NCI-H2171 treated with DMSO at 0.1 percent for 48 hours (cell line): Measurements from ENCODE around the gene LDAF1.
"Not testable (repeated sequence)": the region's sequence is repeated elsewhere in the genome, so short reads cannot be mapped to it uniquely, and the experiment has no call there.

Source experiments
- DNase-seq: peaks from one replicate; lab custom pipeline; 2025; lab: John Stamatoyannopoulos, UW

LDAF1 gene

DNA sequence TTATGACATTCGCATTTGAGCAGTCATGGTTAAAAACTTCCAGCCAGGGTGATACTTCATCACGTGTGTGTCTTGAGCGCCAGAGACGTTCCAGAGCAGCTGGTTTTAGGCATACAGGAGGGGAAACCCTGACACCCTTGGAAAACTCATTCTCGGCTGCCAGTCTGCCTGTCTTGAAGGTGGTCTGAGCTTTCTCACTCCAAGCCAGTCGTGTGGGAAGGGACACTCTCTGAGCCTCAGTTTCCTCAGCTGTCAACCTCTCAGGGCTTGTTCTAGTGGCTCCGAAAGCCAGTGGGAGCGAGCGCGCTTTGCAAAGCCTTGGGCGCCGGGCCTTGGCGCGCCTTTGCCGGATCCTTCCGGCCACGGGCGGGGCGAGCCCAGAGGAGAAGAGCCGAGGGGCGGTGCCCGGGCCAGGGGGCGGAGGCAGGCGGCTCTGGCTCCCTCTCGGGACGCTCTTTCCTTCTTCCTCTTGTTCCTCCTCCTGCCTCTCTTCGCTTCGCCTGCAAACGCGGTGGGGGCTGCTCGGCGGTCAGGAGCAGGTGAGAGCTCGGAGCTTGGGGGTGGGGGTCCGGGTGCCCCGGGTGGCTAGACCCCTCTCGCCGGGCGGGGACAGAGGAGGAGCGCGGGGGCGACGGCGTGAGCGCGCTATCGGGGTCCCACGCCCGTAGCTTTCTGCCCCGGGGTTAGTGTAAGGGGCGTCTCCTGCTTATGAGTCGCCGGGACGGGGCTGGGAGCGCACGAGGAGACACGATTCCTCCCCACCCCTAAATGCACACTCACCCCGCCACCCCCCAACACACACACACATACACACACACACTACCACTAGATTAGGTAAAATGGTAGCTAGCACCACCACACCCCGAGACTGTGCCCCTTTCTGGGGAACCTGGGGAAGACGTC lies at the start of gene LDAF1:
Gene LDAF1 (plus strand): TSS at position 467 of the 903 bp plus-strand sequence. CDS start 2,509 bp downstream, outside the sequence.
- DNase-seq = peak; percentile 68

DNA sequence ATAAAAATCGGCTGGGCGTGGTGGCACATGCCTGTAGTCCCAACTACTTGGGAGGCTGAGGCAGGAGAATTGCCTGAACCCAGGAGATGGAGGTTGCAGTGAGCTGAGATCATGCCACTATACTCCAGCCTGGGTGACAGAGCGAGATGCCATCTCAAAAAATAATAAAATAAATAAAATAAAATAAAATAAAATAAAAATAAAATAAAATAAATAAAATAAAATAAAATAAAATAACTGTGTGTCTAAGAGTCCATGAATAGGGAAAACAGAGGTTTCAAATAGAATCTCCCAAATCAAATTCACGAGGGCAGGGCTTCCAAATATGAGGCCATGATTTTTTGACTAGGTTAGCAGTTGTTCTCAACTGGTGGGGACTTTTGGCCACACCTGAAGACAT lies 42.9 kb upstream of the LDAF1 start:
- DNase-seq = not testable (repeated sequence)

DNA sequence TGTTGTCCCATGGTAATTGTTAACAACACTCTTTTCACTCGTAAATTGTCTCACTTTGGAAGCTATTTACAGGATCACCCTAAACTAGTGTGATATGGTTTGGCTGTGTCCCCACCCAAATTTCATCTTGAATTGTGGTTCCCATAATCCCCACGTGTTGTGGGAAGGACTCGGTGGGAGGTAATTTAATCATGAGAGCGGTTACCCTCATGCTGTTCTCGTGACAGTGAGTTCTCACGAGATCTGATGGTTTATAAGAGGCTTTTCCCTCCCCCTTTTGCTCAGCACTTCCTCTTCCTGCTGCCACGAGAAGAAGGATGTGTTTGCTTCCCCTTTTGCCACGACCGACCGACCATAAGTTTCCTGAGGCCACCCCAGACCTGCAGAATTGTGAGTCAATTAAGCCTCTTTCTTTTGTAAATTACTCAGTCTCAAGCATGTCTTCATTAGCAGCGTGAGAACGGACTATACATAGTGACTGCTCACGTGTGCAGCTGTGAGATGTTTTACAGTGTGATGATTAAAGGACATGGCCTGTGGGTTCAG lies 42.3 kb upstream of the LDAF1 start:
- DNase-seq = no peak

DNA sequence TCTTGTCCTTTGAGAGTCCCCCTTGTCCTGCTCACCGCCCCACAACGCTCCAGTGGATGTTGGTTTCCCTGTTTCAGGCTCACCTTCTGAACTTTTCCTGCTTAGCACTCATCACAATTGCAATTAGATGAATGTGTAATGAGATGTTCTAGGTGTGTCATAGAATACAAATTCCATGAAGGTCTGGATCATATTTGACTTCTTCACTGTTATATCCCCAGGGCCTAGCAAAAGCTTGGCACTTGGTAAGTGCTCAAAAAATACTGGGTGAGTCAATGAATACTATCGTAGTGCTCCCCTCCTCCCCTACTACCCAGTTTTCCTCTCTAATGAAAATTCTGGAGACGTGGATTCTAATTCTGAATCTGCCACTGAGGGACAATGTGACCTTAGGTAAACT lies 40.9 kb upstream of the LDAF1 start:
- no peak for DNase-seq

DNA sequence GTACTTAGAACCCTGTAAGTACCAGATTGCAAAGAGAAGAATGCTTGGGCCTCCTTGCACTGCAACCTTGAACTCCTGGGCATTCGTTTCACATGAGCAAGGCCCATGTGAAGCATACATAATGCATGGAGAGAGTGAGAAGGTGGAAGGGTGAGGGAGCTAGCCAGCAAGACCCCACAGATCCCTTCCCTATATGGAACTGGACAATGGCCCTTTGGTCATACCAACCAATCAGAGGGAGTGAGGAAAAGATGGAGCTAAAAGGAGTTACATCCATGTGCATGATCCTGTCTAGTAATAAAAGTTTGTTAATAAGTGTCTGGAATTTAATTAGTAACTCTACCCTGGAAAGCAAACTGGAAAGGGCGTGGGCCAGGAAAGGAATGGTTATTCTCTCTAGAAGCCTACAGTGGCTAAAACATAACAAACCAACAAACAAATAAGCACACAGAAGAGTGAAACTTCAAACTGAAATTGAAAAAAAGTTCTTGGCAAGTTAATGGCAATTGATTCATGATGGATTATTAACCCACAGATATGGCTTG lies 37.4 kb upstream of the LDAF1 start:
- DNase-seq = no peak

DNA sequence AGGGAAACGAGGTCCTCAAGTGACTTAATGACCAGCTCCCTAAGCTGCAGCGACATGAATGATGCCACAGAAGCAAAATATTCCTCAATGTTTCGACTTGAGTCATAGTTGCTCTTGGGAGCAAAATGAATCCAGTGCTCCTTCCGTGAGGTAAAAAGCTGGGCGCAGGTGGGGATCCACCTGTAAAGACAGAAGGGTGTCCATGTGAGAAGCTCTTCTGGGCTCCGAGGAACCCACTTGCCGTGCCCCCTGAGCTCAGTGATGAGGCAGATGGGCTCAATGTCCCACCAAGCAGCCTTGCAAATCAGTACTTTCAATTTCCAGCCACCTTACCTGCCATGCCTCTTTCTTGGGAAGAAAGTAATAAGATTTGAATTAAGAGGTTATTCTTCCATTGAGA lies 33.3 kb upstream of the LDAF1 start:
- no peak for DNase-seq

DNA sequence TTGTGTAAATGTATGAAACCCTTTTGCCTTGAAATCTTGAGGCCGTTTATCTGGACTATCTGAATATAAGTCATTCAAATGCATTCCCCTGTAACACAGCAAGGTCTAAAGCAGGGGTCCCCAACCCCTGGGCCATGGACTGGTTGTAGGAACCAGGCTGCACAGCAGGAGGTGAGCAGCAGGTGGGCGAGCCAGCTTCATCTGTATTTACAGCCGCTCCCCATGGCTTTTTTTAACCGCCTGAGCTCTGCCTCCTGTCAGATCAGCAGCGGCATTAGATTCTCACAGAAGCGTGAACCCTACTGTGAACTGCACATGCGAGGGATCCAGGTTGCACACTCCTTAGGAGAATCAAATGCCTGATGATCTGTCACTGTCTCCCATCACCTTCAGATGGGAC lies 32.0 kb upstream of the LDAF1 start:
- DNase-seq = peak; percentile 41

DNA sequence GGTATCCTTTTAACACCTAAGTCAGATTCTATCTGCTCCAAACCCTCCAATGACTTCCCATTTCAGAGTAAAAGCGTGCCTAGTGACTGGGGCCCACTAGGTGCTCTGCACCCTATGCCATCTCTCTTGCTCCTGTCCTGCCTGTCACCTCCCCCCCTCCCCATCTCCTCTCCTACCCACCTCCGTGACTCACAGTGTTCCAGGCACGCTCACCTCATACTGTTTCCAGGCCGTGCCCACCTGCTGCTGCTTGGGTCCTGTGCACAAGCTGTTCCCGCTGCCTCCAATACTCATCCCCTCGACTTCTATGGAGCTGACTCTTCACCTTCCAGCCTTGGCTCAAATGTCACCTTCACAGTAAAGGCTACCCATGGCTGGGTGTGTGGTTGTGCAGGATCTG lies 29.5 kb upstream of the LDAF1 start:
- DNase-seq = peak; percentile 3

DNA sequence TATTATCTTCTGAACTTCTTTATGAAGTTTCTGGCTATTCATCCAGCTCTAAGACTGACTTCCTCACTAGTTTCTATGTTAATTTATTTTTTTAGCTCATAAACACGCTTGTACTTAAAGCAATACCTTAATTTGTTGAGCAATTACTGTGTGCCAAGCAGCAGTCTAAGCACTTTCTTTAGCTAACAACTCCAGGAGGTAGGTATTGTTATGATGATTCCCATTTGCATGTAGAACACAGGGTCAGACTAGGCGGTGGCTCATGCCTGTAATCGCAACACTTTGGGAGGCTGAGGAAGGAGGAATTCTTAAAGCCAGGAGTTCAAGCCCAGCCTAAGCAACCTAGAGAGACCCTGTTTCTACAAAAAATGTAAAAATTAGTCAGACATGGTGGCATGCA lies 27.7 kb upstream of the LDAF1 start:
- no peak for DNase-seq

DNA sequence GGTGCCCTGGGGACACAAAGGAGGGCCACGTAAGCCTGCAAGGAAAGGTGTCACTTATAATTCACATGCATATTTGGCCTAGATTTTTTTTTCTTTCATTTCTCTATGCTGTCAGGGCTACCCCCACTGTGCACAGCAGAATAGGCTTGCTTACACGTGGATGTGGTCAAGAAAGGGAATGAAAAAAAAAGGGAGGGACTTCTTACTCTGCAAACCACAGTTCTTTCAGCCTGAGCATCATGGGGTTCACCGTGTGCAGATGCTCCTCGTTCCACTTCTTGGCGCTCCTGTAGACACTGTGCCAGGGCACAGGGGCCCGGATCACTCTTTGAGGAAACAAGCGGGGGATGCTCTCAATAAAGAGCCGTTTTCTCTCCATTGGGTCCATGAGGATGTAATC lies 24.4 kb upstream of the LDAF1 start:
- no peak for DNase-seq

DNA sequence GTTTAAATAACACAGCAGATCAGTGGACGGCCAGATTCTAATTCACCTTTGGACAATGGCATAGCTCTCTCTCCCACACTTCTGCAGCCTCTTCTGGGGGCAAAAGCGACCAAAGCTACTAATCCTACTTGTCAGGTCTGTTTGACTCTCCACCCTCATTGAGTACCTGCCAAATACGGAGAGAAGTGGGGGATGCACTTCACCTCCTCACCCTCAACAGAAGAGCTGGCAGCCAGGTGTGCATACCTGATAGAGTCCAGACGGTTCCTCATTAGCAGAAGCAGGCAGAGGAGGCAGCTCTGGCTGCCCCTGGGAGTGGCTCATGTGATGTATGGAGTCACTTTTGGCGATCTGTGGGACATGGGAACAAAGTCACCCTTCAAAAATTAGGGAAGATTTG lies 12.7 kb upstream of the LDAF1 start:
- DNase-seq = no peak

DNA sequence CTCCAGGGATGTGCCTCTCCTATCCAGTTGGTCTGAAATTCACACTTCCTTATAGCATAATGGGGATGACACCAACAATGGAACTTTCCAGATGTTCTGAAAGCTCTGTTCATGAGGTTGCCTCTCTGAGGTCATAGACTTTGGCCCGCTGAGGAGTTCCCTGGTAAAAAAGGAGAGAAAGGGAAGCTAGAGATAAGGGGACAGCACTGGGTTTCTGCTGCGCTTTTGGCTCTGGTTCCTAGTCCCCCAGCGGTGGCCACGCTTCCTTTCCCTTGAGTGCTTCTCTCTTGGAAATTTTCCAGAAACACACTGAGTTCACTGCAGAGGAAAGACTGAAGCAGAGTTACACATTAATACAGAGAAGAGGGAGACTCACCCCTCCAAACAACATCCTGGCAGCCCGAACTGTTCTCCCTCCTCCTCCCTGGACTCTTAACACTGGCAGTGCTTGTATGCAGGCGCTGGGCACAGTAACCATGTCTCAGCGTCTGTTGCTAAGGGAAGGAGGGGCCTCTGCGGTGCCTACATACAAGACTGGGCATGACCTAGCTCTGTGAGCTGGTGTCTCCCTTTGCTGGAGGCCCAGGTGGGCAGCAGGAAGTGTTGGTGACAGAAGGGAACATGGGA lies 8.0 kb upstream of the LDAF1 start, which contains the start of gene DNAH3:
Gene DNAH3 (minus strand): TSS at position 472 of the 627 bp plus-strand sequence. CDS start 527 bp downstream, outside the sequence.
- peak; percentile 93 for DNase-seq

DNA sequence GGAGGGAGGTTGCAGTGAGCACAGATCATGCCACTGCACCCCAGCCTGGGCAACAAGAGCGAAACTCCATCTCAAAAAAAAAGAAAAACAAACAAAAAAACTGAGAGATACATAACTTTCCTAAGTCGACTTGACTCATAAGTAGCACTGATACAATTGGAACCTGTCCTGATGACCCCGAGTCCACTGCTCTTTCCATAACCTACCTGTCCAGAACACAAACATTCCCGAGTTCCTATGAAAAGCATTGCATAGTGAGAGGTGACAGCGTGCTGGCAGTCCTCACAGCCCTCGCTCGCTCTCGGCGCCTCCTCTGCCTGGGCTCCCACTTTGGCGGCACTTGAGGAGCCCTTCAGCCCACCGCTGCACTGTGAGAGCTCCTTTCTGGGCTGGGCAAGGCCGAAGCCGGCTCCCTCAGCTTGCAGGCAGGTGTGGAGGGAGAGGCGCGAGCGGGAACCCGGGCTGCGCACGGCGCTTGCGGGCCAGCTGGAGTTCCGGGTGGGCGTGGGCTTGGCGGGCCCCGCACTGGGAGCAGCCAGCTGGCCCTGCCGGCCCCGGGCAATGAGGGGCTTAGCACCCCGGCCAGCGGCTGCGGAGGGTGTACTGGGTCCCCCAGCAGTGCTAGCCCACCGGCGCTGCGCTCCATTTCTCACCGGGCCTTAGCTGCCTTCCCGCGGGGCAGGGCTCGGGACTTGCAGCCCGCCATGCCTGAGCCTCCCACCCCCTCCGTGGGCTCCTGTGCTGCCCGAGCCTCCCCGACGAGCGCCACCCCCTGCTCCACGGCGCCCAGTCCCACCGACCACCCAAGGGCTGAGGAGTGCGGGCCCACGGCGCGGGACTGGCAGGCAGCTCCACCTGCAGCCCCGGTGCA lies 6.1 kb upstream of the LDAF1 start:
- DNase-seq = not testable (repeated sequence)

DNA sequence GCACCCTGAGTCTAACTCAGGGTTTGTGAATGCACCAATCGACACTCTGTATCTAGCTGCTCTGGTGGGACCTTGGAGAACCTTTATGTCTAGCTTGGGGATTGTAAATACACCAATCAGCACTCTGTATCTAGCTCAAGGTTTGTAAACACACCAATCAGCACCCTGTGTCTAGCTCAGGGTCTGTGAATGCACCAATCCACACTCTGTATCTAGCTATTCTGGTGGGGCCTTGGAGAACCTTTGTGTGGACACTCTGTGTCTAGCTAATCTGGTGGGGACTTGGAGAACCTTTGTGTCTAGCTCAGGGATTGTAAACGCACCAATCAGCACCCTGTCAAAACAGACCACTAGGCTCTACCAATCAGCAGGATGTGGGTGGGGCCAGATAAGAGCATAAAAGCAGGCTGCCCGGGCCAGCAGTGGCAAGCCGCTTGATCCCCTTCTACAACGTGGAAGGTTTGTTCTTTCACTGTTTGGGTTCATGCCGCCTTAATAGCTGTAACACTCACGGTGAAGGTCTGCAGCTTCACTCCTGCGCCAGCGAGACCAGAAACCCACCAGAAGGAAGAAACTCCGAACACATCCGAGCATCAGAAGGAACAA lies 5.2 kb upstream of the LDAF1 start:
- DNase-seq = not testable (repeated sequence)

DNA sequence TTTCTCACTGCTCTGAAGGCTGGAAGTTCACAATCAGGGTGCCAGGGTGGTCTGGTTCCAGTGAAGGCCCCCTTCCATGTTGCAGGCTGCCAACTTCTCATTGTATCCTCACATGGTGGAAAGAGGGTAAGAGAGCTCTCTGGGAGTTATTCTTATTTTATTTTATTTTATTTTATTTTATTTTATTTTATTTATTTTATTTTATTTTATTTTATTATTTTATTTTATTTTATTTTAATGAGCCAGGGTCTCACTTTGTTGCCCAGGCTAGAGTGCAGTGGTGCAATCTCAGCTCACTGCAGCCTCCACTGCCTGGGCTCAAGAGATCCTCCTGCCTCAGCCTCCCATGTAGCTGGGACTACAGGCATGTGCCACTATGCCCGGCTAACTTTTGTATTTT lies 2.5 kb upstream of the LDAF1 start:
- not testable (repeated sequence) for DNase-seq

DNA sequence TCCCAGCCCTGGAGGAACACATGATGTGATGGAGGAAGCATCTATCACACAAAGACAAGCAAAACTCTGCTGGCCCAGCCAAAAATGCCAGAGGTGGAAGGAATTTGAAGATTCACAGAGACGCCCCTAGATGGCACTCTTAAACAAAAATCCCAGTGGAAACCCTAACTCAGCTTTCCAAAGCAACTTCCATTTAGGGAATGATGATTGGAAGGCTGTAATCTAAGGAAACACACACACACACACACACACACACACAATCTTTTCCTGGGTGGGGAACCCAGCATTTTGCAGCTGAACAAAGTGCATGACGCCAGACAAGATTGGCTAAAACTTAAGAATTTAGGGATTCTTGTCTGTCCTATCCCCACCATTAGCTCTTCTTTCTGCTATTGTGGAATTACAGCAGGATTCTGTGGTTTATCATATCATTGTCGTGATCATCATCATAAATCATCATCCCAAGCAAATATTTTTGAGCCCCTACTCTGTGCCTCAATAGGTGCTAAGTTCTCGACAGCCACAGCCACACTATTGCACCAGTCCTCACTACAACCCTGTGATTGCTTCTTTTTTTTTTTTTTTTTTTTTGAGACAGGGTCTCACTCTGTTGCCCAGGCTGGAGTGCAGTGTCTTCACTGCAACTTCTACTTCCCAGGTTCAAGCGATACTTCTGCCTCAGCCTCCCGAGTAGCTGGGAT lies 1.6 kb upstream of the LDAF1 start:
- DNase-seq = peak; percentile 60

DNA sequence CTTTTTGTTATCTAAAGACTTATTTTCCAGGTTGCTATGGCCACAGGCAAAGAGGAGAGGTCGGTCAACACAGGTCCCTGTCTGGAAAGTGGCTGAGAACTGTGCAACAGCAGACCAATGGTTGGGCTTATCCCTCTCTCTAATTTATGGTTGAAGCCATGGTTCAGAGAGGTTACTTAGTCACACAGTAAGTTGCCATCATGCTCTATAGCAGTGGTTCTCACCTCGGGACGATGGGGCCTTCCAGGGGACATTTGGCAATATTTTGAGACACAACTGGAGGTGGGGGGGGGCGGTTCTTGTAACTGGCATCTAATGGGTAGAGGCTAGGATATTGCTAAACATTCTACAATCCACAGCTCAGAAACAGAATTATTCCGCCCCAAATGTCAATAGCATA lies 842 bp upstream of the LDAF1 start:
- DNase-seq = no peak

DNA sequence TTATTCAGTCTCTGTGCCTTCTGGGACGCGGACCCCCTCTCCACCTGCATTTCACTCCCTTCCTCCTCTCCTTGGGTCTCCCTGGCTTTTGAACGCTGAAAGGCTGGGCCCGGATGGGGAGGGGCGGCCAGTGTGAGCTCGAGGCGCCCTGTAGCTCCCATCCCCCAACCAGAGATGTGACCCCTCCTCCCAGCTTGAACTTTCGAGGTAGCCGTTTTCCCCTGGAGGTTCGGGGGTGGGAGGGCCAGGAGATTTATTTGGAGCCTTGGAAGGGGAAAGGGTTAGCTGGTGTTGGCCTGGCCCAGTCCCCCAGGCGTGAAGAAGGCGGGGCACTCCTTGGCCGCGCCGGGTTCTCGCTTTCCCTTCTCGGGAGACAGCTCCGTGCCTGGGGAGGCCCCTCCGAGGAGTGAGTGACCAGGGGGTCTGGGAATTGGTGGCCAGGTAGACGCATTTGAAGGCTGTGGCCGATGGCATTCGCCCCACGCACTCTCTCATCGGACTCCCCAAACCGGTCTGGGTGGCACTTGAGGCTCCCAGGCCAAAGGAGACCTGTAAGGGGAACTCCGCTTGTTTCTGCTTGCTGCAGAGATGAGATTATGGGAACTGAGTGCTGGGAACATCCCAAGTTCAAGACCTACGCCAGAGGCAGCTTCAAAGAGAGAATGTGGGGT lies 942 bp downstream of the LDAF1 start:
- DNase-seq = no peak

DNA sequence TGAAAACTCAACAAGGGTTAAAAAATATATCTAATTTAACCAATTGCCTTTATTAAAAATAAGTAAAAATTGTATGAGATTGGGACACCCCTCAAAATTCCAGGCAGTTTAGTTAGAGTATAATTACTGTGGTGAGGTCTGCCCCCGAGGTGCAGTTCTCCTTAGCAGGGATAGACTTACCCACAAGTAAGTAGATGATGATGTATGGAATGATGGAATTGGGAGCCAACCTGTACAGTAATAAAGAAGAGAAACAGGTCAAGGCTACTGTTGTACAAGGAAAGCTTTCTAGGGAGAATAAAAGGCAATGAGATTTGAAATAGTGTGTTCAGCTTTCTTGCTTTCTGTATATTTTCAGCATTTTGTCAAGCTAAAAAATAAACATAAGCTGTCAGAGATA lies 1.8 kb downstream of the LDAF1 start:
- no peak for DNase-seq

DNA sequence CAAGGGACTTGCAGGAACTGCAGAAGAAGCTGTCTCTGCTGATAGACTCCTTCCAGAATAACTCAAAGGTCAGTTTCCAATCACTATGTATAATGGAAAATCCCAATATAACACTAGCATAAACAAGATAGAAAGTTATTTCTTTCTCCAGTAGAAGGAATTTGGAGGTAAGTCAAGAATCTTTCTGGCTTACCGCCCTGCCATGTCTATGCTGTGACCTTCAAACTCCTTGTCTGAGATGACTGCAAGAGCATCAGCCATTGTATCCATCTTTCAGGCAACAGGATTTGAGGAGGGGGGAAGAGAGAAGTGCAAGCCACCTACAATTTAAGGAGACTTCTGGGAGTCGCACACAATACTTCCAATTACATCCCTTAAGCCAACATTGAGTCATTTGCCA lies 2.7 kb downstream of the LDAF1 start:
- no peak for DNase-seq
